Suprapubic skin (tissue), 4 donors: ENCODE measurements around the gene DHX40. TPM values are rescaled to one million over a fixed set of nuclear protein-coding genes. Genes with fewer than 3 reads are reported as not detected.

Experiments
- DNase-seq, 2 donors: peaks; one replicate each; pipeline ENCODE4 v3.0.0-alpha.2; 2019; ENCODE audit warnings: low spot score in 2 of 2
- H3K27ac ChIP-seq: fragments of 200-600 bp; sonication (generic); one replicate; pipeline ENCODE4 v1.5.1; 2019
- H3K27me3 ChIP-seq: fragments of 200-600 bp; sonication (generic); one replicate; pipeline ENCODE4 v1.5.1; 2019
- H3K36me3 ChIP-seq: fragments of 200-600 bp; sonication (generic); one replicate; pipeline ENCODE4 v1.5.1; 2019
- H3K4me1 ChIP-seq: fragments of 200-600 bp; sonication (generic); one replicate; pipeline ENCODE4 v1.5.1; 2019
- H3K4me3 ChIP-seq: fragments of 200-600 bp; sonication (generic); one replicate; pipeline ENCODE4 v1.5.1; 2019; ENCODE audit warnings: mild to moderate bottlenecking
- H3K9me3 ChIP-seq: fragments of 200-600 bp; sonication (generic); one replicate; pipeline ENCODE4 v1.5.1; 2019
- EP300 ChIP-seq: sonication (generic); formaldehyde crosslinking; IDR thresholded peaks from one replicate; pipeline ENCODE4 v1.6.1; 2017; ENCODE audit warnings: antibody characterized with exemption
- POLR2A ChIP-seq, 2 donors: fragments of 450-650 bp; IDR thresholded peaks; one replicate each; pipeline ENCODE4 v1.6.1; 2017; ENCODE audit warnings: antibody characterized with exemption in 2 of 2, mild to moderate bottlenecking in 2 of 2, moderate library complexity in 2 of 2
- POLR2AphosphoS5 ChIP-seq, 3 donors: sonication (generic); formaldehyde crosslinking; IDR thresholded peaks; one replicate each; pipeline ENCODE4 v1.6.1; 2017; ENCODE audit warnings: antibody characterized with exemption in 3 of 3
- WGBS: methylation state at CpG from one replicate; pipeline ENCODE4 v1.1.5; 2018; 5-methylcytosine and 5-hydroxymethylcytosine counted together
- total RNA-seq, 4 donors: library from RNA; depleted of rRNA; stranded (reverse); fragments of >200 nt; gene quantifications; one replicate each; pipeline ENCODE4 v1.1.0, GENCODE V29; 2016
- TF ChIP-seq, protein P1 (sequence below), 2 donors: fragments of 200-600 bp in 1 of 2; fragments of 450-650 bp in 1 of 2; sonication (generic) in 1 of 2; IDR thresholded peaks; one replicate each; pipeline ENCODE4 v1.5.1; 2016 to 2019; ENCODE audit warnings: antibody characterized with exemption in 2 of 2, mild to moderate bottlenecking in 1 of 2, moderate library complexity in 1 of 2

The DHX40 gene
- total RNA-seq, 4 donors from 2014 or later: 30.6 to 42.9 (median 37.4) TPM

- peaks cover 43% of the 10 kb centered on the region for H3K4me1 ChIP-seq
- H3K4me3 ChIP-seq: no peak overlapping the region
- H3K27ac ChIP-seq: no peak overlapping the region
- no peaks in the 10 kb centered on the region for H3K36me3 ChIP-seq
- no peak for DNase-seq
- TF ChIP-seq POLR2AphosphoS5 (IDR thresholded peaks at IDR 0.05) (no peak), POLR2A (IDR thresholded peaks at IDR 0.05) (no peak), EP300 (no peak)
- TF ChIP-seq, protein P1, sequence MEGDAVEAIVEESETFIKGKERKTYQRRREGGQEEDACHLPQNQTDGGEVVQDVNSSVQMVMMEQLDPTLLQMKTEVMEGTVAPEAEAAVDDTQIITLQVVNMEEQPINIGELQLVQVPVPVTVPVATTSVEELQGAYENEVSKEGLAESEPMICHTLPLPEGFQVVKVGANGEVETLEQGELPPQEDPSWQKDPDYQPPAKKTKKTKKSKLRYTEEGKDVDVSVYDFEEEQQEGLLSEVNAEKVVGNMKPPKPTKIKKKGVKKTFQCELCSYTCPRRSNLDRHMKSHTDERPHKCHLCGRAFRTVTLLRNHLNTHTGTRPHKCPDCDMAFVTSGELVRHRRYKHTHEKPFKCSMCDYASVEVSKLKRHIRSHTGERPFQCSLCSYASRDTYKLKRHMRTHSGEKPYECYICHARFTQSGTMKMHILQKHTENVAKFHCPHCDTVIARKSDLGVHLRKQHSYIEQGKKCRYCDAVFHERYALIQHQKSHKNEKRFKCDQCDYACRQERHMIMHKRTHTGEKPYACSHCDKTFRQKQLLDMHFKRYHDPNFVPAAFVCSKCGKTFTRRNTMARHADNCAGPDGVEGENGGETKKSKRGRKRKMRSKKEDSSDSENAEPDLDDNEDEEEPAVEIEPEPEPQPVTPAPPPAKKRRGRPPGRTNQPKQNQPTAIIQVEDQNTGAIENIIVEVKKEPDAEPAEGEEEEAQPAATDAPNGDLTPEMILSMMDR (IDR thresholded peaks at IDR 0.05): no peak
- WGBS: 89% methylated on average over 5 of the region's 5 CpGs
- H3K27me3 ChIP-seq: no peaks in the 10 kb centered on the region
- H3K9me3 ChIP-seq: no peaks in the 10 kb centered on the region
Measured at GRCh38 chr17:59633658-59634359, 68.4 kb downstream of the DHX40 start.

DNA sequence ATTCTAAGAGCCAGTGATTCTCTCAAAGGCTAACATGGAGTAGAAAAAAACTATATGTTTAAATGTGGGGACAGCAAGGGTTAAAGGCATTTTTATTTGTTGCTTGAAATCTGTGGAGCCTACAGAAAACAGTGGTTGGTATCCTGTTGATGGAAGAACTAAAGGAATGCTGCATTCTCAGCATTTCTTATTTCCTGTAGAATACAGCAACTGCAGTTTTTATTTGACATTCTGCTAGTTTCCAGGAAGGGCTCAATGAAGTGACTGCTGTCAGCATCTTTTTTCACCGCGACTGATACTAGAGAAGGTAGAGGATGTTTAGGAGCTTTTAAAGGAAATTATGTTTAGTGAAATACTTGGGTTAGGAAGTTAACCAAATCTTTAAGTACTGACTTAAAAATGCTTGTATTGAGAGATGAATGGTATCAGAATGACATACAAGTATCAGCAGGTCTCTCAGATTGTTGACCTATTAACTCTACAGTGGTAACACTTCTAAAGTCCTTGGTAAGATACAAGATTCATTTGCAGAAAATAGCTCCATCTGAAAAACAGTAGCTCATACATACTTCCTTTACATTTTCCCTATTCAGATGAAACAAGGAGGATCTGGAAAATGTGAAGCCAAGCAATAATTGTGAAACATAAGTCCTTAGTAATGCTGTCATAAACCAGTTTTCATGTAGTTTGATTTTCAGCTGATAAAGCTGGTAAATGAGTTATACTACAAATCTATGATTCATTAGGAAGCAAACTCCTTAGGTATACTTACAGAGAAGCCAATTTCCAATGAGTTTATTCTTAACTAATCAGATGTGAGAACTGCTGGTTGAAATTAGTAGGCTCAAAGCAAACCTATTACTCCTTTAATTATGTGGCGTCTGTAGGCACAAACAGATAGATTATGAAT is 69.5 kb downstream of the DHX40 start:
- no peak overlapping the region for H3K4me3 ChIP-seq
- TF ChIP-seq, protein P1 (IDR thresholded peaks at IDR 0.05): no peak
- no peak for TF ChIP-seq POLR2A (IDR thresholded peaks at IDR 0.05)
- TF ChIP-seq EP300: no peak
- no peak for TF ChIP-seq POLR2AphosphoS5 (IDR thresholded peaks at IDR 0.05)

GRCh38 chr17:59637611-59638310 is 72.4 kb downstream of the DHX40 start:
- TF ChIP-seq, protein P1 (IDR thresholded peaks at IDR 0.05): no peak
- TF ChIP-seq EP300: no peak
- no peak for TF ChIP-seq POLR2AphosphoS5 (IDR thresholded peaks at IDR 0.05)
- no peak for TF ChIP-seq POLR2A (IDR thresholded peaks at IDR 0.05)
- 100% methylated on average over 1 of the region's 1 CpG for WGBS
- H3K36me3 ChIP-seq: no peaks in the 10 kb centered on the region
- no peak for DNase-seq
- peaks cover 58% of the 10 kb centered on the region for H3K4me1 ChIP-seq
- H3K27me3 ChIP-seq: no peaks in the 10 kb centered on the region
- H3K27ac ChIP-seq: no peak overlapping the region
- no peaks in the 10 kb centered on the region for H3K9me3 ChIP-seq
- no peak overlapping the region for H3K4me3 ChIP-seq

More for the DNA sequence above, 69.5 kb downstream of the DHX40 start:
- Histone ChIP-seq H3K27ac (no peak overlapping the region), H3K4me1 (peaks cover 43% of the 10 kb centered on the region), H3K27me3 (no peaks in the 10 kb centered on the region), H3K36me3 (no peaks in the 10 kb centered on the region), H3K9me3 (no peaks in the 10 kb centered on the region)
- WGBS: 34% methylated on average over 3 of the region's 3 CpGs
- no peak for DNase-seq

- H3K4me3 ChIP-seq: no peak overlapping the region
- 83% methylated on average over 10 of the region's 10 CpGs for WGBS
- no peak for TF ChIP-seq POLR2A (IDR thresholded peaks at IDR 0.05)
- no peak for TF ChIP-seq EP300
- TF ChIP-seq POLR2AphosphoS5 (IDR thresholded peaks at IDR 0.05): no peak
- TF ChIP-seq, protein P1 (IDR thresholded peaks at IDR 0.05): no peak
Measured at GRCh38 chr17:59638553-59638952, 73.1 kb downstream of the DHX40 start.

More at GRCh38 chr17:59638553-59638952, 73.1 kb downstream of the DHX40 start:
- H3K36me3 ChIP-seq: no peaks in the 10 kb centered on the region
- no peak for DNase-seq
- H3K9me3 ChIP-seq: no peaks in the 10 kb centered on the region
- peaks cover 58% of the 10 kb centered on the region for H3K4me1 ChIP-seq
- no peak overlapping the region for H3K27ac ChIP-seq
- H3K27me3 ChIP-seq: no peaks in the 10 kb centered on the region
